GM19239 (cell line): ENCODE measurements around the gene SLC1A1.

ENCODE experiments used
- DNase-seq: peaks from one replicate; pipeline ENCODE4 v3.0.0; 2011; ENCODE audit warnings: low spot score; ENCODE audit not compliant: insufficient read length
- FAIRE-seq: peaks from 2 replicates; lab custom pipeline; 2011; peaks lifted over from hg19 to GRCh38; lab: Jason Lieb, UNC

The SLC1A1 gene

DNA sequence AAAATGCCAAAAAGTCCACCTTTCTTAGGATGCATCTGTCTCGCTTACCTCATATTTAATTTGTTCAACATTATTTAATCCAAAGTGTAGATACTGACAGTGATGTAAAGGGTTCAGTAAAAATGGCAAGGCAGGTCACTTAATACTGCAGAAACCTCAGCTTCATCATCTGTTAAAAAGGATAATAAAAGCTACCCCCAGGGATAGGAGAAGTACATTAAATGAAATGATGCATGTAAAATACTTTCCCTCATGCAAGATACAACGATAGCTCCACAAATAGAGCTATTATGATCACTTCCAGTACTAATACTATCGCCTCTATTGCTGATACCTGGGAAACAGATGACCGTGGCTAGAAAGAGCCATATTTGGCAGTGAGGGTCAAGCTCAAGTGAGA is 82.9 kb downstream of the SLC1A1 start:
- FAIRE-seq (no peak), DNase-seq (no peak)

- no peak for DNase-seq
- no peak for FAIRE-seq
Measured at GRCh38 chr9:4573634-4574389, 83.5 kb downstream of the SLC1A1 start.

DNA sequence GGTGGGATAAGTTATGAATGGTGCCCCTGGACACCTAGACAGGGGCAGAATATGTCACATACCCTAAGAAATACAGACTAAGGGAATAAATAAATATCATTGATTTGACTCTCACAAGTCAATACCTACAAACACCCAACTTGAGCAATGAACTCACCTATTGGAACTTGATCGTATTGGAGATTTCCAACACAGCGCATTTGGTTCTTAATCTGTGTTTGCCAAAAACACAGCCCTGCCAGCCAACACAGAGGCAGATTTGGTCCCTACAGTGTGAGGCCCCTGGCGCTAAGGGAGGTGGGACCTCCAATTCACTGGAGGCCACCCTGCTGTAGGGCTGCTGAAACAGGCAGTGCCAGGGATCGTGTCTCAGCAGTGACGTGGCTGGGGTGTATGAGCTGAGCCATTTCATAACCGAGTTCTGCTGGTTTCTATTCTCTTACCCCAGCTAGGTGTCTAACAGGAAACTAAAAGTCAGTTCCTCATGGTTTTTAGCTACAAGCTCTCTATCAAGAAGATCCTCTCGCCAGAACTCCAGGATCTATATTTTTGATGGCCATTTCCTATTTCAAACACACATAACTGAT is 84.5 kb downstream of the SLC1A1 start:
- no peak for DNase-seq
- FAIRE-seq, result no peak

DNA sequence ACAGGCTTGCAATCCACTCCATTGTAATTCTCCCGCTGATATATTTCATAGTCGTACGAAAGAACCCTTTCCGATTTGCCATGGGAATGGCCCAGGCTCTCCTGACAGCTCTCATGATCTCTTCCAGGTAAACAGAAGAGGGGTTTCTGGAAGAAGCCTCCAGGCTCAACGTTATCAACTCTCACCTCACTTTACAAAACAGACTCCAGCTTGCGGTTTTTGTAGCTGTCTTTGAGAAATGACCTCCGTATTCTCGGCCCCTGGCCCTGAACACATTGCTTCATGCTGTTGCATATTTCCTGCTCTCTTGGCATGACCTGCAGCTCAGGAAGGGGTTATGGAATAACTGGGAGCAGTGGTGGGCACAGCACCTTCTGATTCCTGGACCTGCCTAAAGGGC is 85.7 kb downstream of the SLC1A1 start:
- DNase-seq, result no peak
- FAIRE-seq, result no peak

DNA sequence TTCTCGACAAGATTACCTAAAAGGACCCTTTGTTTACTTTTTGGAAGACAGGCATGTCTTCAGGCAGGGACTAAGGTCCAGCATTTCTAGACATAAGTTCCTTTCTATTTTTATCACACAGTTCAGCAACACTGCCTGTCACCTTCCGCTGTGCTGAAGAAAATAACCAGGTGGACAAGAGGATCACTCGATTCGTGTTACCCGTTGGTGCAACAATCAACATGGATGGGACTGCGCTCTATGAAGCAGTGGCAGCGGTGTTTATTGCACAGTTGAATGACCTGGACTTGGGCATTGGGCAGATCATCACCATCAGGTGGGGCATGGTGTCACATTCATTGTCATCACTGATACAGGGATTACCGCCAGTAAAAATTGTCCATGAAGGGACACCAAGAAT is 86.2 kb downstream of the SLC1A1 start:
- DNase-seq, result no peak
- no peak for FAIRE-seq

GRCh38 chr9:4579001-4579400 is 88.7 kb downstream of the SLC1A1 start:
- no peak for FAIRE-seq

DNA sequence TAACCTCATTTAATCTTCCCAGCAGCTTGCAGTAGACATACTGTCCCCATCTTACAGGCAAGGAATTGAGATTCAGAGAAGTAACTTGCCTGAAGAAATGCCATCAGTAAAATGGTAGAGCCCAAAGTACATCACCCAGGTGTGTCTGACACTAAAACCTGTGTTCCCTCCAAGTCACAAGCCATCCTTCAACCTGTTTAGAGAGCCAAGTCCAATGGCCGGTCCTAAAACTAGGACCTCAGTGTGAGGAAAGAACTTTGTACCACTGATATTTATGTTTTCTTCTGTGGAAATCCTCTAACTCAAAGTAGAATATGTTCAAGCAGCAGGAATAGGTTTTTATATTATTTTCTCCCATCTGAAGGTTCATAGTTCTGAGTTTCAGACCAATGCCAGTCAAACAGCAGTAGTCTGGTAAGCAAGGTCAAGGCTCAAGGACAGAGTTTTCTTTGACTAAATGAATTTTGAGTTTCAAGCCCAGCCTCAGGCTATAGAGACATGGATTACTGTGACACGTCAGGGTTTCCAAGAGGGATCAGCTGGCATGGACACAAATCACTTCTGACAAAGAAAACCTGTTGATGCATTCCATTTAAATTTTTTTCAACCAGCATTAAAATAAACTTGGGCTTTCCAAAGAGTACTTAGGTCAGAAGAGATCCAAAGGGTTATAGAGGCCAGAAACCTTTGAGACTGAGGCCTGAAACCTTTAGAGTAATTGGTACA is 90.9 kb downstream of the SLC1A1 start:
- FAIRE-seq, result no peak
- no peak for DNase-seq

More at GRCh38 chr9:4579001-4579400, 88.7 kb downstream of the SLC1A1 start:
- DNase-seq, result no peak

- DNase-seq (no peak), FAIRE-seq (no peak)
Measured at GRCh38 chr9:4581861-4582565, 91.7 kb downstream of the SLC1A1 start.

- no peak for DNase-seq
- FAIRE-seq, result no peak
Measured at GRCh38 chr9:4583001-4583400, 92.7 kb downstream of the SLC1A1 start.

DNA sequence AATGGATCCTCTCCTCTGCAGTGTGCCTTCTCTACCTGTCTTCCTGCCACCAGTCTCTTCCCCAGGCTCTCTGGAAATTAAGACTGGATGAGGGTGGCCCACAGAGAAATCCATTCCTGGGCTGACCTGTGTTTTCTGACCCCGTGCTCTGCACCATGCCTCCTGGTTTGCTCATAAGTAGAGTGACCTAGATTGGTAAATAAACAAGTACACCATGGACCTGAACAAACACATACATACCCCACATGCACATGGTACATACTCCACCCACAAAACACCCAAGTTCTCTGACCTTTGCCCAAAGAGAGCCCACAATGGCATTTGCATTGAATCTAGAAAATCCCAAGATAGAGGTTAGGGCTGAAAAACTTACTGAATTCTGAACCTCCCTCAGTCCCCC is 94.4 kb downstream of the SLC1A1 start:
- no peak for FAIRE-seq

GRCh38 chr9:4585135-4585534 is 94.9 kb downstream of the SLC1A1 start:
- DNase-seq (no peak), FAIRE-seq (no peak)

More for the DNA sequence above, 94.4 kb downstream of the SLC1A1 start:
- DNase-seq, result no peak

- FAIRE-seq, result no peak
Measured at GRCh38 chr9:4588721-4589120, 98.5 kb downstream of the SLC1A1 start.

GRCh38 chr9:4590430-4591122 is 100.3 kb downstream of the SLC1A1 start:
- DNase-seq, result no peak
- no peak for FAIRE-seq

More at GRCh38 chr9:4588721-4589120, 98.5 kb downstream of the SLC1A1 start:
- no peak for DNase-seq

DNA sequence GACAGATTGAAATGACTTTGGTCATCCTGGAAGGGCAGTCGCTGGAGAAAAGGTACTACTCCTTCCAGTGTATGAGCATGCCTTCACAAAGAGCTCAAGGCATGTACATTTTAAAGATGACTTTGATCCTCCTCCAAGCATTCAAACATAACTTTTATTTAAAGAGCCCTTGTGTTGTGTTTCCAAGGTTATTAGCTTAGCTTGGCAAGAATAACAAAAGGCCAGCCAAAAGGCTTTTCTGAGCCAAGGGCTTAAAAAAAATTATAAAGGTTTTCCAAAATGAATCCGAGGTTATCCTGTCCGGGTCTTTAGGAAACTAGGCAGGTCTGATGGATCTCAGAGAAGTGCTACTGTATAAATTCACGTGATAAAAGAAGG is 100.8 kb downstream of the SLC1A1 start:
- no peak for DNase-seq
- FAIRE-seq, result no peak

- DNase-seq, result no peak
- FAIRE-seq, result no peak
Measured at GRCh38 chr9:4592295-4592694, 102.0 kb downstream of the SLC1A1 start.

DNA sequence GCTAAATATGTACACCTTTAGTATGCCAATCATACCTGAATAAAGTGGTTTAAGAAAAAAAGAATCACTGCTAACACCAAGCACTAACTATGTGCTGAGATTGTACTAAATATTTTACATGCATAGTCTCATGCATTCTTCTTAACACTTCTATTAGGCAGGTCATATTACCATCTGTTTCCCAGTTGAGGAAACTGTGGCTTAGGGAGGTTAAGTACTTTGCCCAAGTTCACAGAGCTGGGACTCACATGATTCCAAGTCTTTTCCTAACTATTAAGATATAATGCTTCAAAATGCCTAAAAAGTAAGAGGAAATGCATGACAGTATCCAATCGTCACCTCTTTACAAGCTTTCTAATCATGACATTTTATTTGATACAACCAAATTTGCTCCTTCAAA is 102.6 kb downstream of the SLC1A1 start:
- no peak for FAIRE-seq
- DNase-seq, result no peak

GRCh38 chr9:4594545-4594944 is 104.3 kb downstream of the SLC1A1 start:
- no peak for DNase-seq

DNA sequence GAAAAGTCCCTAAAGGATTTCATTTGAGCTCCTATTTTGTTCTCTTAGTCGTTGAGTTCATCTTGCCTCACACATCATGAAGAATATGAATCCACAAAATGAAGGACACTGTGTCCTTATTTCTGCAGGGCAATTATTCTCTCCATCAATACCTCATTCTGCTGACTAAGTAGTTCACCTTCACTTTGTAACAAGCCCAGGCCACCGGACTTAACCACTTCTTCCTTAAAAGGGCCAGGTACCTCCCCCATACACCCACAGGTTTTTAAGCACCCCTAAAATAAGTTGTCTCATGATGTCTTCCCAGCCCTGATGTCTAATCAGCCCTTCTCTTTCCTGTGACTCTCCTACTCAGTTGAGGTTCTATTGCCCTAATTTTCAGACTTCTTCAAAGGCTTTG is 104.7 kb downstream of the SLC1A1 start:
- no peak for FAIRE-seq
- no peak for DNase-seq

More at GRCh38 chr9:4594545-4594944, 104.3 kb downstream of the SLC1A1 start:
- FAIRE-seq, result no peak

- FAIRE-seq, result peak; percentile 92
Measured at GRCh38 chr9:4596165-4596922, 106.1 kb downstream of the SLC1A1 start.

More at GRCh38 chr9:4596165-4596922, 106.1 kb downstream of the SLC1A1 start:
- DNase-seq, result no peak
